ENCODE data around the gene RRP12.
"Not testable (repeated sequence)": the region's sequence is repeated elsewhere in the genome, so short reads cannot be mapped to it uniquely, and the experiment has no call there.

Gene RRP12

GRCh38 chr10:97349752-97350513 is 51.2 kb downstream of the RRP12 start:
- Histone ChIP-seq H3K36me3 (ENCODE audit: insufficient read depth, low read length) (no peaks in the 10 kb centered on the region), H4K20me1 (ENCODE audit: insufficient read depth, low read length, poor library complexity, severe bottlenecking) (no peaks in the 10 kb centered on the region)
- no peak for TF ChIP-seq CTCF (conservative IDR thresholded peaks at IDR 0.05; ENCODE audit: low read length)
- no peak for TF ChIP-seq EZH2phosphoT487 (IDR thresholded peaks at IDR 0.05; ENCODE audit: borderline replicate concordance)

GRCh38 chr10:97347317-97347716 is 53.8 kb downstream of the RRP12 start:
- Histone ChIP-seq H3K9ac (ENCODE audit: low read depth, low read length, poor library complexity, severe bottlenecking) (no peak overlapping the region), H3F3A (ENCODE audit: low read depth) (no peaks in the 10 kb centered on the region), H3K79me2 (ENCODE audit: insufficient read depth, low read length) (no peaks in the 10 kb centered on the region)

More at GRCh38 chr10:97349752-97350513, 51.2 kb downstream of the RRP12 start:
- no peaks in the 10 kb centered on the region for H3K27me3 ChIP-seq (ENCODE audit: insufficient read depth, low read length, poor library complexity, severe bottlenecking)
- H3K4me2 ChIP-seq (ENCODE audit: low read depth, low read length, poor library complexity, severe bottlenecking) = no peak overlapping the region
- no peaks in the 10 kb centered on the region for H3F3A ChIP-seq (ENCODE audit: low read depth)
- H2AFZ ChIP-seq (ENCODE audit: low read length) = no peak overlapping the region
- H3K9me3 ChIP-seq (ENCODE audit: insufficient read depth, low read depth, low read length) = no peaks in the 10 kb centered on the region
- no peaks in the 10 kb centered on the region for H3K4me1 ChIP-seq (ENCODE audit: insufficient read depth, low read length, poor library complexity, severe bottlenecking)
- H3K79me2 ChIP-seq (ENCODE audit: insufficient read depth, low read length) = no peaks in the 10 kb centered on the region
- H3K9me2 ChIP-seq (replicated peaks; ENCODE audit: low read depth, low read length) = no peaks in the 10 kb centered on the region
- H3K4me3 ChIP-seq (ENCODE audit: low read length, poor library complexity, severe bottlenecking) = no peak overlapping the region
- no peak overlapping the region for H3K9ac ChIP-seq (ENCODE audit: low read depth, low read length, poor library complexity, severe bottlenecking)

GRCh38 chr10:97343664-97344063 is 57.5 kb downstream of the RRP12 start:
- H2AFZ ChIP-seq (ENCODE audit: low read length); H3K79me2 ChIP-seq (ENCODE audit: insufficient read depth, low read length); H4K20me1 ChIP-seq (ENCODE audit: insufficient read depth, low read length, poor library complexity, severe bottlenecking); H3K9me3 ChIP-seq (ENCODE audit: insufficient read depth, low read depth, low read length); H3K4me2 ChIP-seq (ENCODE audit: low read depth, low read length, poor library complexity, severe bottlenecking); H3K27me3 ChIP-seq (ENCODE audit: insufficient read depth, low read length, poor library complexity, severe bottlenecking); H3K4me1 ChIP-seq (ENCODE audit: insufficient read depth, low read length, poor library complexity, severe bottlenecking); H3F3A ChIP-seq (ENCODE audit: low read depth); H3K9me2 ChIP-seq (replicated peaks; ENCODE audit: low read depth, low read length); H3K4me3 ChIP-seq (ENCODE audit: low read length, poor library complexity, severe bottlenecking); H3K9ac ChIP-seq (ENCODE audit: low read depth, low read length, poor library complexity, severe bottlenecking); H3K36me3 ChIP-seq (ENCODE audit: insufficient read depth, low read length): not testable (repeated sequence)

More at GRCh38 chr10:97347317-97347716, 53.8 kb downstream of the RRP12 start:
- Histone ChIP-seq H3K9me2 (replicated peaks; ENCODE audit: low read depth, low read length) (no peaks in the 10 kb centered on the region), H3K36me3 (ENCODE audit: insufficient read depth, low read length) (no peaks in the 10 kb centered on the region), H3K27me3 (ENCODE audit: insufficient read depth, low read length, poor library complexity, severe bottlenecking) (no peaks in the 10 kb centered on the region), H3K4me1 (ENCODE audit: insufficient read depth, low read length, poor library complexity, severe bottlenecking) (no peaks in the 10 kb centered on the region), H3K4me3 (ENCODE audit: low read length, poor library complexity, severe bottlenecking) (no peak overlapping the region), H3K4me2 (ENCODE audit: low read depth, low read length, poor library complexity, severe bottlenecking) (no peak overlapping the region), H2AFZ (ENCODE audit: low read length) (no peak overlapping the region), H4K20me1 (ENCODE audit: insufficient read depth, low read length, poor library complexity, severe bottlenecking) (no peaks in the 10 kb centered on the region), H3K9me3 (ENCODE audit: insufficient read depth, low read depth, low read length) (no peaks in the 10 kb centered on the region)
- no peak for TF ChIP-seq CTCF (conservative IDR thresholded peaks at IDR 0.05; ENCODE audit: low read length)
- no peak for TF ChIP-seq EZH2phosphoT487 (IDR thresholded peaks at IDR 0.05; ENCODE audit: borderline replicate concordance)

GRCh38 chr10:97341416-97341815 is 59.7 kb downstream of the RRP12 start:
- Histone ChIP-seq H4K20me1 (ENCODE audit: insufficient read depth, low read length, poor library complexity, severe bottlenecking) (no peaks in the 10 kb centered on the region), H3K79me2 (ENCODE audit: insufficient read depth, low read length) (no peaks in the 10 kb centered on the region), H2AFZ (ENCODE audit: low read length) (no peak overlapping the region), H3K9ac (ENCODE audit: low read depth, low read length, poor library complexity, severe bottlenecking) (no peak overlapping the region), H3K9me3 (ENCODE audit: insufficient read depth, low read depth, low read length) (no peaks in the 10 kb centered on the region), H3K4me1 (ENCODE audit: insufficient read depth, low read length, poor library complexity, severe bottlenecking) (no peaks in the 10 kb centered on the region), H3F3A (ENCODE audit: low read depth) (no peaks in the 10 kb centered on the region), H3K4me2 (ENCODE audit: low read depth, low read length, poor library complexity, severe bottlenecking) (no peak overlapping the region), H3K36me3 (ENCODE audit: insufficient read depth, low read length) (no peaks in the 10 kb centered on the region), H3K9me2 (replicated peaks; ENCODE audit: low read depth, low read length) (no peaks in the 10 kb centered on the region), H3K4me3 (ENCODE audit: low read length, poor library complexity, severe bottlenecking) (no peak overlapping the region), H3K27me3 (ENCODE audit: insufficient read depth, low read length, poor library complexity, severe bottlenecking) (no peaks in the 10 kb centered on the region)
- no peak for TF ChIP-seq CTCF (conservative IDR thresholded peaks at IDR 0.05; ENCODE audit: low read length)
- no peak for TF ChIP-seq EZH2phosphoT487 (IDR thresholded peaks at IDR 0.05; ENCODE audit: borderline replicate concordance)
